H4 (cell line): ENCODE measurements around the gene PTPN1. TPM values are rescaled to one million over a fixed set of nuclear protein-coding genes. Genes with fewer than 3 reads are reported as not detected.

Source experiments
- DNase-seq: peaks from one replicate; pipeline ENCODE4 v3.0.0-alpha.2; 2015; ENCODE audit warnings: low spot score
- total RNA-seq: library from RNA; depleted of rRNA; stranded (reverse); fragments of >200 nt; shearing (Covaris generic); gene quantifications from 2 replicates; pipeline ENCODE4 v1.2.3, GENCODE V29; 2014

PTPN1 gene
- total RNA-seq, 1 experiment from 2014 or later = 22.8 TPM

DNA sequence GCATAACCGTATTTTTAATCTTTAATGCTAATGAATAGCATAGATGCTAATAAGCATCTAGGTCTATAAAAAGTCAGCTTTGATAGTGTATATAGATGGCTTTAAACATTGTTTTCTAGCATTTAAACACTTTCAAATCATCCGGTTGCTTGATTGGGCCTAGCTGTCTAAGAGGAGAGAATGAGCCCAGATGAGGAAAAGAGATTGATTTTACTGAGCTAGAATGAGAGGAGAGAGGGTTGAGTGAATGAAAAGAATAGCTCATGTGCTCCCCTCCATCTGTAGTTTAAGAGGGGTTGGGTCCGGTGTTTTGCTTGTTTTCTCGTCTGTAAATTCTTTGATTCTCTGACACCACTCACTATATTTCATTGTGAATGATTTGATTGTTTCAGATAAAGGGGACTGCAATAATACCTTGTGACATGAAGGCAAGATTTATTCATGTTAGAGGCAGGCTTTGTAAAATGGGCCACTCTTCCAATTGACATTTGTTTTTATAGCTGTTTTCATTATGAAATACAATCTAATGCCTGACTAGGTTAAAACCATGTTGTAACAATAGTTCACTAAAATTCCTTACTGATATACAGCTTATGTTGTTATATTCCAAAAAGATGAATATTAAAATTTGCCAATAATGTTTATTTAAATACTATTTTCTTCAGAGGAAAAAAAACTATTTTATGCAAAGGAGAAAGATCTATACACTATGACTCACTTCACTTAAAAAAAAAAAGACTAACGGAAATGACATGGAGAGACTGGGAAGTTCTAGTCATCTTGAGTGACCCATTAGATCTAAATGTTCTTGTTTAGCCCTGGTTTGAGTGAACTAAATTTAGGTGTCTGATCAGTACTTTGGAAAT, 3.2 kb downstream of the PTPN1 start:
- DNase-seq = no peak

DNA sequence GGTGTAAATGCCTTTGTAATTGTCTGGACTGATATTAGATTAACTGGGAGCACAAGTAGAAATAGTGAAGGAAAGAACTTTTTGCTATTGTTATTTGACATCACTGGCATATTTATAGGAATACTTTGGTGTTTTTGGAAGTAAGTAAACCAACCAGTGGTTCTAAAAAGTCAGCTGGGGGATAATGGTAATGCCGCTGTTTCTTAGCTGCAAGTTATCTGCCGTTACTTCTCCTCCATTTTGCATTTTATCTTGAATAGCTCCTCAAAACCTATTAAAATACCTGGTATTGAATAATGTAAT, 3.8 kb downstream of the PTPN1 start:
- no peak for DNase-seq

DNA sequence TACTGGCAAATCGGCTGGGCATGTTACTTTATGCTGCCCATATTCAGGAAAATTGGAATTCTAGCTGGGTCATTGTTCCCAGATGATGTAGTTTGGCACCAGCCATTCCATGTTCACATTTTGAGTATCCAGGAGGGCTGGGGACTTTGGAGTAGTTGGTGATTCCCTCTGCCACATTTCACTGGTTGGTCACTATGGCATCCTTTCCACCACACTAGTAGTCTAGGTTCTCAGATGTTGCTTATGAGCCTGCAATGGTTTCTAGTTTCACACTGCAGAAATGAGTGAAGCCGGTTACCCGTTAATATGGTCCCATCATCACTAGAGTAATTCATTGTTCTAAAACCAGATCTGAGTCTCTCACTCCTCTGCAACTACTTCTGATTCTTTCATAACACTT, 4.6 kb downstream of the PTPN1 start:
- DNase-seq = no peak

DNA sequence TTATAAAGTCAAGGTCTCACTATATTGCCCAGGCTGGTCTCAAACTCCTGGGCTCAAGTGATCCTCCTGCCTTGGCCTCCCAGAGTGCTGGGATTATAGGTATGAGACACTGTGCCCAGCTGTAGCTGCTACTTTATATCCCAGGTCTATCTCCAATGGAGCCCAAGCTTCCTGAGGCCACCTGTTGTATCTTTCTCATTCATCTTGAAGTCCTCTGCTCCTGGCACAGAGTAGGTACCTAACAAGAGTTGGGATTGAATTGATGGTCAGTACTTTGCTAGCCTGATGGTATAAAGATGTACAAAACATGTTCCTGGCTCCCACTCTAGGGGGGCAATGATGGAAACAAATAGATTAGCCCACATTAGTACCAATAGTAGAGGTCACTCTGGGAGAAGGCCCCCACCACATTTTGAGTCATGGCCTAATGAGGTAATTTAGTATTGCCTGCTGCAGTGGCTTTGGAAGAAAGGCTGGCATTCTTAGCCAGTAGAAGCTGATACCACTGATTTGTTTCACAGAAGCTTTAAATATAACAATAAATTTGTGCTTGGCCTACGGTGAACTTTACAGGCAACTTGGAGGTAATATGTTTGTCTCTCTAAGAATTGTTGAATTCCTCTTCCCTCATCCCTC, 5.4 kb downstream of the PTPN1 start:
- DNase-seq = no peak

DNA sequence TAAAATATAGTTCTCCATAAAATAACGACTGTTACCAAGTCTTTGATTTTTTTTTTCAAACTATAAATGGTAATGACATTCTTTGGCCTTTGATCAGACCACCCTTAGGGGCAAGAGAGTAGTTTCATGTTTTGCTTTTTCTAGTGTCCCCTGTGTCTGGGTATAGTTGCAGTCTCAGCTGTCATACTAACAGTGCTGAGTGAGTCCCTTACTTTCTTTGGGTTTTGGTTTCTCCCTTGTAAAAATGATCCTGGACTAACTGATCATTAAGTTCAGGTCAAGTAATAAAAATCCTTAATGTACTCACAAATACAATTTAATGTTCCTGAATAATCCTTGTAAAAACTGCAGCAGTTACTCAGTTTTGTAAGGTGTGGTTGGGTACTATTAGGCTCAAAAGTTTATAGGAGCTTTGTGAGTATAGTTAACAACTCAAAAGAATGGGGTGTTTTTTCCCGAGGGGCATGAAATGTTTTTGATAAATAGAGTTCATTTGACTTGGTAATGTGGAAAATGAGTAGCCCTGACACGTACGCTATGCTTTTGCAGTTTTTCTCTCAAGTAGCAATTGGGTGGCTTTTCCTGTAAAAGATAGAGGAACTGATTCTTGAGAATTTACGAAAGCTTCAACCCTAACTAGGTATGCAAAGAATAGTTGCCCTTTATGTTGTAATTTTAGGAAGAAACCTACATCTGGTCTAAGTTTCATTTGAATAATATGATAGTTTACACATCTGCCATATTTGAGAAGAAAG, 6.2 kb downstream of the PTPN1 start:
- no peak for DNase-seq

DNA sequence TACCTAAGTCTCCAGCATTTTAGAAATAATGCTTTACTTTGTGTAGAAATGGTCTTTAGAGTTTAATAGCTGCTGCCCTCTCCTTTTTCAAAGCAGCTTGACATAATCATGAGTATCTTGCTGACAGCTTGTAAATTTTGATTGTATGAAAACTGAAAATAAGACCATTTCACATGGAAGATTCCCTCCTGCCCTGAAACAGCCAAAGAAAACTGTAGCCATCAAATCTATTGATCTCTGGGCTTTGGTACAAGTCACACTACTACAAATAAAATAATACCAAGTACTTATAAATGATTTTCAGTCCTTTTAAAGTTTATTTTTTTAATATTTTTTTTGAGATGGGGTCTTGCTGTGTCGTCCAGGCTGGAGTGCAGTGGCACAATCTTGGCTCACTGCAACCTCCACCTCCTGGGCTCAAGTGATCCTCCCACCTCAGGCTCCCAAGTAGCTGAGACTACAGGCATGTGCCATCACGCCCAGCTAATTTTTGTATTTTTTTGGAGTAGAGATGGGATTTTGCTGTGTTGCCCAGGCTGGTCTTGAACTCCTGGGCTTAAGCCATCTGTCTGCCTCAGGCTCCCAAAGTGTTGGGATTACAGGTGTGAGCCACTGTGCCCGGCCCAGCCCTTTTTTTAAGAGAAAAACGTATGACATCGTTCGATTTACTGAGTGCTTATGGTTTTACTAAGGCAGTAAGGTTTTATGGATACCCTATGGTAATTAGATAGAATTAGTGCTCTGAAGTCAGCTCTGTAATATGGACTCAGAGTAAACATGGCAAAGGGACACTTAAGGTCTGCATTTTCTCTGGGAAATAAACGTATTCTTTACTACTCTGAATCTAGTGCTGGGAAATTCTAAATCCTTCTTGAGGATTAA, 7.0 kb downstream of the PTPN1 start:
- no peak for DNase-seq

DNA sequence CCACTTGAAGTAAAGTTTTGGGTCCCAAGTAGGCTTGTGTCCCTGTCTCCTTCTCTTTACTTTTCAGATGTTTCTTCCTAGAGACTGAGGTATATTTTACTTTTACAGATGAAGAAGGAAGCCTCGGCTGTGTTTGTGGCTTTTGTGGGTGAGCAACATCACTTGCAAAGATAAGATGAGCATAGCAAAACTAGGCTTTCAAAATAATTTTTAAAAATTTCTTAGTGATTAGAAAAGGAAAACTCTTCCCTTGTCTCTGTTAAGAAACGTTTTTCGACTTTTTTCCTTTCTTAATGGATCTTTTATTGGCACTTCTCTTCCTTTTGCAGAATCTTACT, 7.6 kb downstream of the PTPN1 start:
- DNase-seq = no peak

DNA sequence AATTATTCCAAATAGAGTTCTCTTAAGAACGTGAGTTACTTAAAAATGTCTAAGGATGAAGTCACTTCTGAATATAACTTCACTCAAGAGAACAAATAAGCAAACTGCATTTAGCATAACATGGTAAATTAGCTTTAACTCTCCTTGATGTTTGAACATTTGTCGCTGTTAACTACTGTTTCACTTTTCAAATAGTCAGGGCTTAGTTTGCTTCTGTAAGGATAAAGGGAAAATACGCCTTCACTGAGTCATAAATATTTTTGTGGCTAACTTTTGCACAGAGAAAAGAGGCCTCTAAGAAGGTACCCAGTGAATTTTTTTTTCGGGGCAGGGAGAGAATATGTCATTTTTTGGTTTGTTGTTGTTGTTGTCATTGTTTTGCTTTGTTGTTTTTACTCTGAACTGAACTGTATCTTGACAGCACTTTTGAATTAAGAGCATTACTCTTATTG, 8.1 kb downstream of the PTPN1 start:
- no peak for DNase-seq

DNA sequence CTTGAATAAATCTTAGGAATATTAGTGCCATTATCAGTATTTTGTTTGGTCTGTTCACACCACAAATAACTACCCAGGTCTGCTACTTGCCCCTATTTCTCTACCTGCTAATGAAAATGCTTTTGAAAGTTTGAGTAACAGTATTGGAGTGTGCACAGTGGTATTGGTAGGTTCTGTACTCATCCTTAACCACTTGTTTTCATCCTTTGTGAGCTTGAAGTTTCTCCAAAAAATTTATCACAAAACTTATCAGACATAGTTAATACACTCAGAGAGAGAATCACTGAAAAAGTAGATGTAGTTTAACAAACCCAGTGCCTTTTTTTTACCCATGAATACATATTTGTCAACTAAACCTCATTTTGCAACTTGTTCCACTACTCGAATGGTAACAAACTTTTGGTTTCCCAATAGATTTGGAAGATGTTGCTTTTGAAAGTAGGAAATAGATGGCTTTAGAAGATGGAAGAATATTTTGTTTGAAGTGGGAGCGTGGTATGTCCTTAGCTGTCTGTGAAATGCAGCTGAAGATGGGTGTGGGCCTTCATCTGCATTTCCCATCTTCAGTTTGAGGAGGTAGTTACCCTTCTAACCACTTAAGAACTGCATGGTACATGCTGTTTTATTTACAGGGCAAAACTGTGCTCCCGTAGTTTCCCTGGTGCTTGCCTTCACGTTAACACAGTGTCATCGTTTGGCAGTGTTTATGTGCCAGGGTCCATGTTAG, 9.0 kb downstream of the PTPN1 start:
- DNase-seq = no peak

DNA sequence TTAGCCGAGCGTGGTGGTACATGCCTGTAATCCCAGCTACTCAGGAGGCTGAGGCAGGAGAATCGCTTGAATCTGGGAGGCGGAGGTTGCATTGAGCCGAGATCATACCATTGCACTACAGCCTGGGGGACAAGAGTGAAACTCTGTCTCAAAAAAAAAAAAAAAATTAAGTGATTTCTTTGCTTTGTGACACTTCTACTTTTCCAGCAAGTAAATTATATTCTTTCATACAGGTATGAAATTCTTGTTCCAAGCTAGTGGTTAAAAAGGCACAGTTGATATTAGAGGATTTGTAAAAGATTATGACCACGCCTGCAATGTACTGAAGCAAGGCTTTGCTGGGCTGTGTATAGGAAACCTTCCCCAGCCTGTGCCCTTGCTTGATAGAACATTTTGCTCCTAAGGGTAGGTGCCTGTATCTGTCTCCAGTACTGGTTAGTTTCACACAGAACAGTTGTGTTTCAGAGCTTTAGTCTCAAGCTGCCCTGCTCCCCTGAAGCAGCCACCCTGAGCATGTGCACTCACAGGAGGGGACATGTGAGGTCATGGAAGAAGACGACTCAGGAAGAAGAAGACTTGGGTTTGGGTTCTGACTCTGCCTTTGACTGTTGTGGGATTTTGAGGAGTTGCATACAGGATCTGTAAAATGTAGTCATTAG, 10.2 kb downstream of the PTPN1 start:
- no peak for DNase-seq

DNA sequence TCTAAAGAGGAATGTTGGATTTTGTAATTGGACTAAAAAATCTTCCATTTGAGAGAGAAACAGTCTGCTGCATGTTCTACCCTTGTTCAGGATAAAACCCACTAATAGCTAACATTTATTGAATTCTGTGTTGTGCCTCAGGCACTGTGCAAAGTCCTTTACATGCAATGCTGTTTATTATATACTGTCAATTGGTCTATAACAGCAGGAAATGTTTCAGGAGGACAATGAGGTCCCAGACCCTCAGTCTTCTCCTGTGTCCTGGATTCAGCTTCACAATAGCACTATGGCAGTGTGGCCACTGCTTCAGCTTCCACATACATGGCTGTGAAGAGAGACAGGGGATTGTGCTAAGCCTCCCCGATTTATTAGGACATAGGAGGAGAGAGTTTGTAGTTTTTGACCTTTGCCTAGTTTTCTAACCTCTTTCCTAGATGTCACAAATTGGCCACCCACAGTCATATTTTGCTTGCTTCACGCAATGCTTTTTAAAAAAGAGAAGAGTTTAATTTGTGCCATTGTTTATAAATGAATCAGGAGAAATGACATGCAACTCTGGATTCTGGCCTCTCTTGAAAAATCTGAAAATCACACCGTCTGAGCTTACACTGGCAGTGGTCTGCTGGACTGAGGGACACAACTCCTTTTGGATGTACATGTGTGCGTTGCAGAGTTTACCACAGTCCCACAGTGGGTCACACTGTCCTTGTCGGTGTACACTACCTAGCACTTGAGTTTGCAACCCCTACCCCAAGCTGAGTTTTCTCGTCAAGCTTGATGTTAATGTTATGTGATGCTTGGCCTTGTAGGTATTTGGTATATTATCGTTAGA, 11.3 kb downstream of the PTPN1 start:
- no peak for DNase-seq

DNA sequence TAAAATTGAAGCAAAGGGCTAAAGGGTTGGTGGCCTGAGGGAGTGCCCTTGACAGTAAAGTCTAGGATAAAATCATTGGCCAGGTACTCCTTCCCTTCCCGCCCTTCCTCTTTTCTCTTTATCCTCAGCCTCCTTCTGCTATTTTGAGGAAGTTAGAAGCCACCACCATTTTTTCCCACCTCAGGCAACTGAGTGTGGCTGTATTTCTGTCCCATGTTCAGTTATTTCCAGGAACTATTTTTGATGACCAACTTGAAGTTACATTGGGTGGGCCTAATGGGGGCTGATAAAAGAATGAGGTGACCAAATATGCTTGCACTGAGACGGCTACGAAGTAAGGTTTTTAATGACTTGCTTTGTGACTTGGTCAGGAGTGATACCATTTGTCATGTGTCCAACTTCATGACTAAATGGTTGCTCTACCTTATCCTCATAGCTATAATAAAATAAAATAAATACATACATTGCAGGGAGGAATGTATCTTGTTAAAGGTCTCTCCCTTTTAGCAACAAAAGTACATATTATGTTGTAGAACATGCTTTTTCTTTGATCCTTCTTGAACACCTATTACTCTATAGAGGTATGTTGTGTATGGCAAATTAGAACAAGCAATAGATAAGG, 12.0 kb downstream of the PTPN1 start:
- no peak for DNase-seq

DNA sequence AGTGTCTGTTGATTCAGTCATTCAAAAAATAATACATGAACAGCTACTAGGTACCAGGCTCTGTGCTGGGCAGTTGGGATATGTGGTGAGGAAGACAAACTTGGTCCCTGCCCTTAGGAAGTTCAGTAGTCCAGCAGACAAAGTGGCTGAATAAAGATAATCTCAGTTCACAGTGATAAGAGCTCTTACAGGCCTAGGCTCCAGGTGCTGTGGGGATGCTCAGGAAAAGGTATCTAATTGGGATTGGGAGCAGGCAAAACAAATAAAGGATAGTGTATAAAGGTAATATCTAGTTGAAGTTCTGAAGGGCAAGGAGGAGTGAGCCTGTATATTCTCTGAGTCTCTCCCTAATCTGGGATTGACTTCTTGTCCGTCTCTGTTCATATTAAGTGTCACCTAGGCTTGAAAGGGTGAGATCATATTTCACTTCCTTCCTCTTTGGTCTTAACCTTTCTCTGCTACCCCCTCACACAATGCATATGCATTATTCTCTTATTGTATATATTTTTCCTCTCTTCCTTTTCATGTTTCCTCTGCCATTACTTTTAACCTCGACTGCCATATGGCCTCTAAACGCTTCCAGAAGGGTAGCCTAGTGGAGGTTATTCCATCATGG, 13.5 kb downstream of the PTPN1 start:
- no peak for DNase-seq

DNA sequence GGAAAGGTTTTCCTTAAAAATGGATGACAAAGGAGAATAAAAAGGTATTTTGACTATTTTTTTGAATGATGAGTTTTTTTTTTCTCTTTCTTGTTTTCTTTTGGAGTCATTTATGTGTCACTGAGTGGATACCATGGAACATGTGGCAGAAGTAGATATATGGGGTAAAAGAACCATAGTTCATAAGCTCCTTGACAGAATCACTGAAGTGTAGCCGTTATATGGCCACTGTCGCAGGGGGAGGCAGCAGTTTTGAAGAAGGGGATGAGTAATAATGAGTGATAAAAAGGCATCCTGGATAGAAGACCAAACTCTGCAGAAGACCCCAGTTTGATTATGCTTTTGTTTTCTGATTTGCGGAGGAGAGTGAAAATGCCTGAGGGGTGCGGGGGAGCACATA, 15.5 kb downstream of the PTPN1 start:
- no peak for DNase-seq

DNA sequence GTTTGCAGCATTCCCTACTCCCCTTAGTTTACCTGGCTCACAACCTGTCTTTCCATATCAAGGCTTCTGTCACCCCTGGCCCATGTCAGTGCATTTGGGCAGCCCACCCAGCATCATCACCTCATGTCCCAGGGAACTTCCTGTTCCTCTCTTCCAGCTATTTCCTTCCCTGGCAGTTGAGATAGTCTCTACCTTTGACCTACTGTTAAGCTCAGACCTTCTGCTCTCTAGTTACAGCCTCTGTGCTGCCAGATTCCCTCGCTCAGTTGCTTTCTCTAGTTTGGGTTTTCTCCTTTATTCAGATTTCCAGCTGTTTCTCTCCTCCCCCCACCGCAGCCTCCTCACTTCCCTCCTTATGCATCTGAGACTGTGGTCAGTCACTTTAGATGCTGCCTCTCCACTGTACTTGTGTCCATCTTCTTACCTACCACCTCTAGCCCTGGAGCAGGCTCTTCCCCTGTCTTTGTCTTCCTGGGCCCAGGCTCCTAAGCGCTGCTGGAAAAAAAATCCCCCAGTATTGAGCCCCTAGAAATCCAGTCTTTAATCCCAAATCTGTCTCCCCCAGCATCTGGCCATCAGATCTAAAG, 16.3 kb downstream of the PTPN1 start:
- no peak for DNase-seq

DNA sequence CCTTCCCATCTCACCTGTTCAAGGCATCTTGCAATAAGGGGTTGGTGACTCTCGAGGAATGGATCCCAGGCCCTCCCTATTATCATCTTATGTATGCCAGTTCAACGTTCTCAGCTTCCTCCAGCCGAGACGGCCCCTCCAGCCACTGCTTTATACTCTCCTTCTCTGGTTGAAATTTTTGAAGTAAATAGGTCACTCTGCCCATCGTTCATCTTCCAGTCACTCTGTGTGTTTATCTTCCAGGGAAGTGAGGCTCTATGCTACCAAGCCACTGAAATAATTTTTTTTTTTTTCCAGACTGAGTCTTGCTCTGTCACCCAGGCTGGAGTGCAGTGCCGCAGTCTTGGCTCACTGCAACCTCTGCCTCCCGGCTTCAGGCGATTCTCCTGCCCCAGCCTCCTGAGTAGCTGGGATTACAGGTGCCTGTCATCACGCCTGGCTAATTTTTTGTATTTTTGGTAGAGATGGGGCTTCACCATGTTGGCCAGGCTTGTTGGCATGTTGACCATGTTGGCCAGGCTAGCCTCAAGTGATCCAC, 17.0 kb downstream of the PTPN1 start:
- no peak for DNase-seq

DNA sequence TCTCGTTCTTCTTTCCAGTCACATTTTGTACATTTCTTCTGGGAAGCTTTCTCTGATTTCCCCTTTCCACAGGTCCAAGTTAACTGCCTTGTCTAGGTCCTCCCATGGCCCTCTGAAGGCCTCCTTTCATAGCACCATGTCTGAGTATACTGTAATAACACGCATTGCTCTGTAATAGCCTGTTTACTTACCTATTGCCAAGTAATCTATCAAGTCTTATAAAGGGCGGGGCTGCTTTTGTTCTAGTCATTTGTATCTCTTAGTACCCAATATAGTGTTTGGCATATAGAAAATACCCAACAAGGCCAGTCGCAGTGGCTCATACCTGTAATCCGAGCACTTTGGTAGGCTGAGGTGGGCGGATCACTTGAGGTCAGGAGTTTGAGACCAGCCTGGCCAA, 17.9 kb downstream of the PTPN1 start:
- DNase-seq = no peak

DNA sequence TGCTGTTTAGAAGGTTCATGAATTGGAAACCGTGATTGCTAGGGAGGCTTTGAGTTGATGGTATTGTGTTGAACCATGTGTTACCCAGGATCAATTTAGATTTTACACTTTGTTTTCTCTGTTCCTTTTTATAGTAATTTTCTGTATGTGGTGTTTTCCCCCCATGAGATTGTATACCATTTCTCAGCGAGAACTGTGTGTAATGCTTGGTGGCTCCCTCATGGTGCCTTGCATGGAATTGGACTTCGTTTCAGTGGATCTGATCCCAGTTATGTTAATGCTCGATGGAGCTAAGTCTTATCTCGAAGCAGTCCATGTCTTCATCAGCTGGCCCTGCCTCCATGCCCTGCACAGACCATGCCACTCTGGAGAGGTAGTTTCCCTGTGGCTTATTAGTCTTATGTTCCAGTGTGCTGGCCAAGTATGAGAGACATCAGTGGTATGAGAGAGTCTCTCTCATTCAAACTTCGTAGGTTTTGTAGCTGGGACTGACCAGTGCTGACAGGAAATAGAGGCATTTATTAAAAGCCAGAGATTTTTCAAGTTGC, 18.7 kb downstream of the PTPN1 start:
- DNase-seq = no peak
